CD4-positive, alpha-beta T cell (primary cell): ENCODE measurements around the gene DPH1. TPM values are rescaled to one million over a fixed set of nuclear protein-coding genes. Genes with fewer than 3 reads are reported as not detected.

ENCODE experiments used
- ATAC-seq: fragments of 200-7000 bp; cut with Tn5 transposase; one replicate; pipeline ENCODE4 v1.10.0; 2022; ENCODE audit warnings: mild to moderate bottlenecking; ENCODE audit not compliant: poor library complexity
- CTCF ChIA-PET: fragments of 350-600 bp; sonication (Branson Sonifier 250); formaldehyde crosslinking; loops from one replicate; lab custom pipeline; 2021; ENCODE audit warnings: antibody characterized with exemption, inconsistent platforms; lab: Charles Lee
- POLR2A ChIA-PET: fragments of 350-600 bp; sonication (Branson Sonifier 250); formaldehyde crosslinking; loops from one replicate; lab custom pipeline; 2021; ENCODE audit warnings: antibody characterized with exemption, inconsistent platforms; lab: Charles Lee
- DNase-seq, 14 experiments: peaks; one replicate each; pipeline ENCODE4 v3.0.0-alpha.2; 2013 to 2020; ENCODE audit warnings: mixed read lengths in 2 of 14
- H3K27ac ChIP-seq, 2 donors: one replicate each; pipeline versions ENCODE4 v1.5.1 to v1.7.0; 2013; ENCODE audit warnings: low read length in 2 of 2, low read depth in 1 of 2, mild to moderate bottlenecking in 1 of 2
- H3K27me3 ChIP-seq, 2 experiments: 1 replicate in 1 of 2; 2 replicates in 1 of 2; pipeline versions ENCODE4 v1.6.1 to v1.7.0; 2013; ENCODE audit warnings: low read length in 2 of 2, control low read depth in 1 of 2, mild to moderate bottlenecking in 1 of 2, moderate library complexity in 1 of 2; ENCODE audit not compliant: insufficient read depth in 2 of 2, control insufficient read depth in 1 of 2
- H3K36me3 ChIP-seq: one replicate; pipeline ENCODE4 v1.6.1; 2013; ENCODE audit warnings: low read length, control low read depth; ENCODE audit not compliant: insufficient read depth
- H3K4me1 ChIP-seq: one replicate; pipeline ENCODE4 v1.6.1; 2013; ENCODE audit warnings: low read length, control low read depth; ENCODE audit not compliant: insufficient read depth
- H3K4me3 ChIP-seq: one replicate; pipeline ENCODE4 v1.5.1; 2013; ENCODE audit warnings: mild to moderate bottlenecking, low read length, moderate library complexity
- H3K9me3 ChIP-seq, 2 experiments: 1 replicate in 1 of 2; 2 replicates in 1 of 2; pipeline versions ENCODE4 v1.6.1 to v1.7.0; 2013; ENCODE audit warnings: low read length in 2 of 2, mild to moderate bottlenecking in 2 of 2, control low read depth in 1 of 2, moderate library complexity in 1 of 2; ENCODE audit not compliant: control insufficient read depth in 1 of 2, insufficient read depth in 1 of 2
- H3K27ac Mint-ChIP-seq: one replicate; pipeline ENCODE4 v1.8.0; 2020; ENCODE audit warnings: mixed read lengths
- H3K27me3 Mint-ChIP-seq: one replicate; pipeline ENCODE4 v1.8.0; 2021; ENCODE audit warnings: mixed read lengths
- H3K36me3 Mint-ChIP-seq: one replicate; pipeline ENCODE4 v1.8.0; 2021; ENCODE audit warnings: low read depth, mixed read lengths
- H3K4me1 Mint-ChIP-seq: one replicate; pipeline ENCODE4 v1.8.0; 2021; ENCODE audit warnings: low read depth, mixed read lengths
- H3K4me3 Mint-ChIP-seq: one replicate; pipeline ENCODE4 v1.8.0; 2020; ENCODE audit warnings: mild to moderate bottlenecking, mixed read lengths
- H3K9me3 Mint-ChIP-seq: one replicate; pipeline ENCODE4 v1.8.0; 2020; ENCODE audit warnings: mixed read lengths
- CTCF ChIP-seq: fragments of 200-600 bp; IDR thresholded peaks from one replicate; pipeline ENCODE4 v1.8.0; 2022; ENCODE audit warnings: antibody characterized with exemption, mild to moderate bottlenecking
- intact Hi-C, 2 experiments: fragments of 100-400 bp; cut with DNase I in 1 of 2; cut with micrococcal nuclease in 1 of 2; formaldehyde crosslinking; loops; one replicate each; pipeline versions ENCODE4 v1.15.1 to v1.9.0; 2023 to 2025; cut with DNase I, micrococcal nuclease
- total RNA-seq, 174 experiments: library from RNA in 2 of 174; stranded (reverse) in 2 of 174; gene quantifications; one replicate each; pipeline ENCODE4 v1.2.3 and lab custom pipeline; 2021 to 2026

Gene DPH1
- total RNA-seq, 2 experiments from 2014 or later: 96.4 to 101 TPM

- H3K36me3 ChIP-seq: no peaks in the 10 kb centered on the region
- ChIA-PET POLR2A (no interaction called here), CTCF (no interaction called here)
- Mint-ChIP-seq H3K27ac (no peak overlapping the region), H3K4me3 (no peak overlapping the region), H3K4me1 (no peaks in the 10 kb centered on the region), H3K9me3 (no peaks in the 10 kb centered on the region), H3K27me3 (peaks cover 33% of the 10 kb centered on the region), H3K36me3 (no peaks in the 10 kb centered on the region)
- ATAC-seq: no peak
- no peak for DNase-seq
- H3K27ac ChIP-seq: no peak overlapping the region
- no peak overlapping the region for H3K4me3 ChIP-seq
- no peak for TF ChIP-seq CTCF
- H3K27me3 ChIP-seq: peaks cover 0 to 16% of the 10 kb centered on the region in 2 experiments
- no peaks in the 10 kb centered on the region for H3K9me3 ChIP-seq
- H3K4me1 ChIP-seq: peaks cover 4% of the 10 kb centered on the region
- intact Hi-C loops: no loop called here
Observed at GRCh38 chr17:2016494-2016893, 13.5 kb upstream of the DPH1 start.

GRCh38 chr17:2017274-2017941 is 12.5 kb upstream of the DPH1 start:
- Mint-ChIP-seq H3K4me1 (peaks cover 1% of the 10 kb centered on the region), H3K27me3 (peaks cover 30% of the 10 kb centered on the region), H3K36me3 (no peaks in the 10 kb centered on the region), H3K4me3 (no peak overlapping the region), H3K9me3 (no peaks in the 10 kb centered on the region), H3K27ac (no peak overlapping the region)
- intact Hi-C loops: no loop called here
- H3K4me3 ChIP-seq: no peak overlapping the region
- H3K27ac ChIP-seq: no peak overlapping the region
- no peak for TF ChIP-seq CTCF
- H3K9me3 ChIP-seq: no peaks in the 10 kb centered on the region
- POLR2A ChIA-PET: no interaction called here
- CTCF ChIA-PET: no interaction called here
- H3K27me3 ChIP-seq: peaks cover 2 to 13% of the 10 kb centered on the region in 2 experiments
- DNase-seq (no peak), ATAC-seq (no peak)
- H3K36me3 ChIP-seq: no peaks in the 10 kb centered on the region
- peaks cover 4% of the 10 kb centered on the region for H3K4me1 ChIP-seq

GRCh38 chr17:2018716-2019510 is 11.0 kb upstream of the DPH1 start:
- H3K27ac Mint-ChIP-seq: no peak overlapping the region
- H3K4me3 ChIP-seq: no peak overlapping the region
- no peak overlapping the region for H3K4me3 Mint-ChIP-seq
- DNase-seq: no peak
- no peak for ATAC-seq
- CTCF ChIA-PET: no interaction called here
- peaks cover 21% of the 10 kb centered on the region for H3K27me3 Mint-ChIP-seq
- H3K27me3 ChIP-seq: peaks cover 13 to 14% of the 10 kb centered on the region in 2 experiments
- intact Hi-C loops: no loop called here
- H3K4me1 ChIP-seq: peaks cover 18% of the 10 kb centered on the region
- H3K36me3 Mint-ChIP-seq: no peaks in the 10 kb centered on the region
- H3K9me3 ChIP-seq: no peaks in the 10 kb centered on the region
- H3K36me3 ChIP-seq: no peaks in the 10 kb centered on the region
- H3K4me1 Mint-ChIP-seq: peaks cover 12% of the 10 kb centered on the region
- H3K9me3 Mint-ChIP-seq: no peaks in the 10 kb centered on the region
- POLR2A ChIA-PET: no interaction called here
- TF ChIP-seq CTCF: no peak
- H3K27ac ChIP-seq: no peak overlapping the region
